DND-41 (cell line): ENCODE measurements around the gene FOSL1.

ENCODE experiments used
- EZH2 ChIP-seq: IDR thresholded peaks from 3 replicates; pipeline ENCODE4 v1.6.1; 2012; ENCODE audit warnings: borderline replicate concordance, low read depth, mild to moderate bottlenecking, moderate library complexity, low read length, inconsistent platforms; ENCODE audit not compliant: severe bottlenecking
- TF ChIP-seq, protein P1 (sequence below): IDR thresholded peaks from 2 replicates; pipeline ENCODE4 v1.5.1; 2012; ENCODE audit warnings: borderline replicate concordance, low read length, moderate library complexity, mild to moderate bottlenecking; ENCODE audit not compliant: poor library complexity, severe bottlenecking; ENCODE audit errors: extremely low read depth

DNA sequence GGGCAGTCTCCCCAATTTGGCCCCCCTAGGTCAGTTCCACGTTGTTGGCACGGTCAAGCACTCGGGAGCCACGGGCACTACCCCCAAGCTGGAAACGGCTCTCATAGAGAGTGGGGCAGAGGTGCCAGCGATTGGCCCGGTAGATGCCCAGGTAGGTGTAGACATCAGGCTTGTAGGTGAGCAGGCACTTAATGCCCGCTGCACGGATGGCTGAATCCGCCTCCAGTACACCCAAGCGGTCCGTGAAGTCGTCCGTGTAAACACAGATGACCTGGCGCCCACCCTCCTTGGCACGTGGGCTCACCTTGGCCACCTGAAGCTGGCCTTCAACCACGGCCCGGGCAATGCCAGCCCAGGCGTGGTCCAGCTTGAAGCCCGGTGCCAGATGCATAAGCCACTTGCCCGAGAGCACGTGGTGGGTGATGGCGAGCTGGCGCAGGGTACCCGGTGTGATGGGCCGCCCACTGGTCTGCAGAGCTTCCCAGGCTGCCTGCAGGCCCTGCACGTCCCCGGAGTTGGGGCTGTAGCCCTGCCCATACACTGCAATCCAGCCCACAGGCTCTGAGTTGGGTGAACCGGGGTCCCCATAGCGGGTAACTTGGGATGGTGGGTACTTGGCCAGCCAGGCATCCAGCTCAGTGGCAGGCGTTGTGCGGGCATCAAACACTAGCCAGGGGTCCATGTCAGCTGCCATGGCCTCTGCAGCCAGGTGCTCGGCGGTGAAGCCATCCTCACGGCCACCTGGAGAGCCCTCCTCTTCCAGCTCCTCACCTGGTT is 17.4 kb upstream of the FOSL1 start:
- TF ChIP-seq, protein P1, sequence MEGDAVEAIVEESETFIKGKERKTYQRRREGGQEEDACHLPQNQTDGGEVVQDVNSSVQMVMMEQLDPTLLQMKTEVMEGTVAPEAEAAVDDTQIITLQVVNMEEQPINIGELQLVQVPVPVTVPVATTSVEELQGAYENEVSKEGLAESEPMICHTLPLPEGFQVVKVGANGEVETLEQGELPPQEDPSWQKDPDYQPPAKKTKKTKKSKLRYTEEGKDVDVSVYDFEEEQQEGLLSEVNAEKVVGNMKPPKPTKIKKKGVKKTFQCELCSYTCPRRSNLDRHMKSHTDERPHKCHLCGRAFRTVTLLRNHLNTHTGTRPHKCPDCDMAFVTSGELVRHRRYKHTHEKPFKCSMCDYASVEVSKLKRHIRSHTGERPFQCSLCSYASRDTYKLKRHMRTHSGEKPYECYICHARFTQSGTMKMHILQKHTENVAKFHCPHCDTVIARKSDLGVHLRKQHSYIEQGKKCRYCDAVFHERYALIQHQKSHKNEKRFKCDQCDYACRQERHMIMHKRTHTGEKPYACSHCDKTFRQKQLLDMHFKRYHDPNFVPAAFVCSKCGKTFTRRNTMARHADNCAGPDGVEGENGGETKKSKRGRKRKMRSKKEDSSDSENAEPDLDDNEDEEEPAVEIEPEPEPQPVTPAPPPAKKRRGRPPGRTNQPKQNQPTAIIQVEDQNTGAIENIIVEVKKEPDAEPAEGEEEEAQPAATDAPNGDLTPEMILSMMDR = no peak
- TF ChIP-seq EZH2 = no peak
